Fibroblast of villous mesenchyme (primary cell): ENCODE data around the gene SLC22A17. TPM values are rescaled to one million over a fixed set of nuclear protein-coding genes. Genes with fewer than 3 reads are reported as not detected.

Experiments
- DNase-seq: peaks from one replicate; pipeline ENCODE4 v3.0.0-alpha.2; 2010; ENCODE audit warnings: low read depth
- H3K4me3 ChIP-seq: 2 replicates; pipeline ENCODE4 v1.5.1; 2011; ENCODE audit warnings: low read depth, mild to moderate bottlenecking, low read length
- CTCF ChIP-seq: IDR thresholded peaks from 2 replicates; pipeline ENCODE4 v1.5.1; 2012; ENCODE audit warnings: low read depth, mild to moderate bottlenecking, low read length; ENCODE audit not compliant: insufficient read depth
- total RNA-seq: library from RNA; depleted of rRNA; stranded (reverse); fragments of >200 nt; gene quantifications from 2 replicates; pipeline ENCODE4 v1.2.3, GENCODE V29; 2012

The SLC22A17 gene
- total RNA-seq, 1 donor = 16.4 TPM

- H3K4me3 ChIP-seq = no peak overlapping the region
- peak; percentile 5 for DNase-seq
- TF ChIP-seq CTCF = no peak
Observed at GRCh38 chr14:23324455-23324846, 28.2 kb downstream of the SLC22A17 start.

GRCh38 chr14:23323838-23324454, 28.7 kb downstream of the SLC22A17 start:
- DNase-seq = no peak
- TF ChIP-seq CTCF = no peak
- no peak overlapping the region for H3K4me3 ChIP-seq

- DNase-seq = no peak
- TF ChIP-seq CTCF = no peak
- H3K4me3 ChIP-seq = peak overlapping the region; percentile 90
Observed at GRCh38 chr14:23322568-23323517, 29.8 kb downstream of the SLC22A17 start.

GRCh38 chr14:23321572-23322547, 30.8 kb downstream of the SLC22A17 start:
- no peak for TF ChIP-seq CTCF
- peak; percentile 42 for DNase-seq

GRCh38 chr14:23320584-23321571, 31.8 kb downstream of the SLC22A17 start, which contains the start of gene PABPN1:
Gene PABPN1, plus strand, starts transcription at chr14:23321457. Its CDS starts 13 bp downstream, at chr14:23321470.
- no peak for TF ChIP-seq CTCF
- peak within 1 kb of the TSS; percentile 90 for H3K4me3 ChIP-seq
- DNase-seq = peak; percentile 100

More at GRCh38 chr14:23321572-23322547, 30.8 kb downstream of the SLC22A17 start:
- H3K4me3 ChIP-seq = peak overlapping the region; percentile 90
